ENCODE data around the gene PARS2.

DNA sequence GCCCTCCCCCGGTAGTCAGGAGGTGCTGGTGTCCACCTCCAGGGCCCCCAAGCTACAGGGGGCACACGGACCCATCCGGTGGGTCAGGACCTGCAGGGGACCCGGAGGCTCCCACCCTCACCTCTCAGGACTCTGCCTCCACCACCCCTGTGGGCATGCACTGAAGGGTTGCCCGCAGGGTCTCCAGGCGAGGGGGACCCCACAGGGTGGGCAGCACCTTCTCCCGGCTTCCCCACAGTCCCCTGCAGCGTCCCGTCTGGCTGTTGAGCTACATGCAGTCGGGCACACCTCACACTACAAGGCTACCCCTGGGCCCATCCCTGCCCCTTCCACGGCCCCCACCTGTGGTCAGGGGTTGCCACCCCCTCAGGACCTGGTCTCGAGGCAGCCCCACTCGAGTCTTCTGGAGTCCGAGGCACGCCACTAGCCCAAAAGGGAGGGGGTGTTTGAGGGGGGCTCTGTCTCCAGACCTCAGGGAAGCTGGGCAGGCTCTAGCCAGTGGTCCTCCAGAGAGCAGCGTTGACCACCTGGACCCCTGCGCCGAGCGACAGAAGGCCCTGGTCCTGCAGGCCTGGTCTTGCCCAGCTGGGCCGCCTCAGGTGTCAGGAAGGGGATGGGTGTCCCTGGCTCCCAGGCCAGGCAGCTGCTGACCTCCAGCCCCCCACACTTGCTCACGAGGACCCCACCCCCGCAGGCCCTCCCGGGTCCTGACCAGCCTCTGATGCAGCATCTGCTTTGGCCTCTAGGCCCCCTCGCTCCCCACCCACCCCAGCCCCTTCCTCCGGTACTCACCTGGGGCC is 9.6 kb downstream of the PARS2 start:
- TF ChIP-seq, protein P1, sequence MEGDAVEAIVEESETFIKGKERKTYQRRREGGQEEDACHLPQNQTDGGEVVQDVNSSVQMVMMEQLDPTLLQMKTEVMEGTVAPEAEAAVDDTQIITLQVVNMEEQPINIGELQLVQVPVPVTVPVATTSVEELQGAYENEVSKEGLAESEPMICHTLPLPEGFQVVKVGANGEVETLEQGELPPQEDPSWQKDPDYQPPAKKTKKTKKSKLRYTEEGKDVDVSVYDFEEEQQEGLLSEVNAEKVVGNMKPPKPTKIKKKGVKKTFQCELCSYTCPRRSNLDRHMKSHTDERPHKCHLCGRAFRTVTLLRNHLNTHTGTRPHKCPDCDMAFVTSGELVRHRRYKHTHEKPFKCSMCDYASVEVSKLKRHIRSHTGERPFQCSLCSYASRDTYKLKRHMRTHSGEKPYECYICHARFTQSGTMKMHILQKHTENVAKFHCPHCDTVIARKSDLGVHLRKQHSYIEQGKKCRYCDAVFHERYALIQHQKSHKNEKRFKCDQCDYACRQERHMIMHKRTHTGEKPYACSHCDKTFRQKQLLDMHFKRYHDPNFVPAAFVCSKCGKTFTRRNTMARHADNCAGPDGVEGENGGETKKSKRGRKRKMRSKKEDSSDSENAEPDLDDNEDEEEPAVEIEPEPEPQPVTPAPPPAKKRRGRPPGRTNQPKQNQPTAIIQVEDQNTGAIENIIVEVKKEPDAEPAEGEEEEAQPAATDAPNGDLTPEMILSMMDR (IDR thresholded peaks at IDR 0.05): no peak
- TF ChIP-seq EP300 (IDR thresholded peaks at IDR 0.05): no peak

Measured in upper lobe of left lung (tissue), 4 donors.